ENCODE data around the gene AP3D1.
A peak's percentile ranks its signal among the peaks of the same experiment; 100 is the strongest.

Gene AP3D1

GRCh38 chr19:2061495-2062388, 89.6 kb downstream of the AP3D1 start:
- peak; percentile 97 to 98 for DNase-seq (ENCODE audit: low read depth in 2 of 2)

- DNase-seq (ENCODE audit: low read depth in 2 of 2) = no peak
These were observed 90.4 kb downstream of the AP3D1 start for GRCh38 chr19:2060884-2061494.

GRCh38 chr19:2059422-2060201, 91.8 kb downstream of the AP3D1 start:
- no peak for DNase-seq (ENCODE audit: low read depth in 2 of 2)

GRCh38 chr19:2058570-2059421, 92.6 kb downstream of the AP3D1 start:
- no peak for DNase-seq (ENCODE audit: low read depth in 2 of 2)

GRCh38 chr19:2057484-2058469, 93.6 kb downstream of the AP3D1 start:
- no peak for DNase-seq (ENCODE audit: low read depth in 2 of 2)

- no peak for DNase-seq (ENCODE audit: low read depth in 2 of 2)
These were observed 94.6 kb downstream of the AP3D1 start for GRCh38 chr19:2056837-2057192.

- DNase-seq (ENCODE audit: low read depth in 2 of 2) = no peak
These were observed 95.2 kb downstream of the AP3D1 start for GRCh38 chr19:2055931-2056836.

GRCh38 chr19:2054763-2055162, 96.6 kb downstream of the AP3D1 start:
- no peak for DNase-seq (ENCODE audit: low read depth in 2 of 2)

GRCh38 chr19:2053601-2054389, 97.6 kb downstream of the AP3D1 start:
- DNase-seq (ENCODE audit: low read depth in 2 of 2) = no peak

- DNase-seq (ENCODE audit: low read depth in 2 of 2) = no peak
These were observed 99.3 kb downstream of the AP3D1 start for GRCh38 chr19:2051773-2052704.

- peak; percentile 84 to 92 for DNase-seq (ENCODE audit: low read depth in 2 of 2)
These were observed 100.2 kb downstream of the AP3D1 start, which contains the start of gene MKNK2 for GRCh38 chr19:2050991-2051772. Gene MKNK2 (minus strand): TSS chr19:2051244. CDS start chr19:2050851, 393 bp downstream.
